Pancreas (tissue), 10 donors: ENCODE data around the gene SIK2. TPM values are rescaled to one million over a fixed set of nuclear protein-coding genes. Genes with fewer than 3 reads are reported as not detected.

ENCODE experiments used
- ATAC-seq, 4 donors: fragments of 200-7000 bp; cut with Tn5 transposase; one replicate each; pipeline versions ENCODE4 v1.8.0 to v1.9.1; 2020; ENCODE audit warnings: mild to moderate bottlenecking in 4 of 4, moderate library complexity in 4 of 4
- DNase-seq, 6 donors: peaks; one replicate each; pipeline ENCODE4 v3.0.0-alpha.2; 2020
- FAIRE-seq: peaks from 2 replicates; lab custom pipeline; 2012; peaks lifted over from hg19 to GRCh38; lab: Jason Lieb, UNC
- H3K27ac ChIP-seq, 4 donors: fragments of 200-600 bp; sonication (generic); 1 replicate in 3 of 4; 2 replicates in 1 of 4; pipeline versions ENCODE4 v1.5.0 to v1.8.0; 2020
- H3K27me3 ChIP-seq, 4 donors: fragments of 200-600 bp; one replicate each; pipeline ENCODE4 v1.8.0; 2021
- H3K36me3 ChIP-seq, 3 donors: fragments of 200-600 bp; sonication (generic) in 1 of 3; one replicate each; pipeline versions ENCODE4 v1.5.0 to v1.8.0; 2020 to 2021
- H3K4me1 ChIP-seq, 3 donors: fragments of 200-600 bp; one replicate each; pipeline ENCODE4 v1.8.0; 2021
- H3K4me3 ChIP-seq, 4 donors: fragments of 200-600 bp; sonication (generic) in 2 of 4; one replicate each; pipeline versions ENCODE4 v1.5.0 to v1.8.0; 2020 to 2021
- H3K9me3 ChIP-seq, 4 donors: fragments of 200-600 bp; one replicate each; pipeline ENCODE4 v1.8.0; 2021
- CTCF ChIP-seq, 4 donors: fragments of 200-600 bp; sonication (generic) in 3 of 4; IDR thresholded peaks; one replicate each; pipeline versions ENCODE4 v1.5.0 to v1.8.0; 2021; ENCODE audit warnings: antibody characterized with exemption in 4 of 4
- WGBS, 2 donors: extraction: QIAGEN DNeasy Blood & Tissue Kit; methylation state at CpG; one replicate each; pipeline ENCODE4 v1.1.7; 2013; 5-methylcytosine and 5-hydroxymethylcytosine counted together
- intact Hi-C, 3 donors: fragments of 100-400 bp; cut with DNase I; formaldehyde crosslinking; loops; one replicate each; pipeline versions ENCODE4 v1.11.1 to v1.14.2; 2022
- polyA plus RNA-seq, 2 donors: library from polyadenylated mRNA; stranded (reverse); fragments of 200-250 nt; gene quantifications; one replicate each; pipeline ENCODE4 v1.2.3, GENCODE V29; 2013
- total RNA-seq, 6 donors: library from RNA; stranded (reverse); fragmentation: NEBNext Ultra II Directional in 4 of 6; extraction: Animal tissue kit (Norgen Biotek cat#: 25700) in 4 of 6; gene quantifications; one replicate each; pipeline versions ENCODE4 v1.2.1 to v1.2.4, GENCODE V29; 2021 to 2023
- donor health status: healthy with polysubstance abuse.
- donor health status: DM: no; HTN: no; CAD: no; lungs with moderate emphysema.
- donor health status: DM: no; HTN: no; CAD: no.
- donor health status: control.
- donor health status: control.
- donor health status: Bipolar disorder and iron deficiency.
- donor health status: DM: yes; HTN: yes; CAD: no.
- donor health status: DM: no; HTN: no; CAD: no.
- donor health status: DM: no; HTN: no; CAD: no.
- donor health status: DM: yes; HTN: yes; CAD: no.

Gene SIK2
- total and polyA plus RNA-seq, 8 donors: 4.7 to 24.7 (median 17.5) TPM

- FAIRE-seq (no peak), DNase-seq (no peak), ATAC-seq (peak; percentile 54 to 78 (median 68))
- intact Hi-C loops: no loop called here
- Histone ChIP-seq H3K27ac (no peak overlapping the region), H3K4me3 (peak overlapping the region in 1 of 4 donors; percentile 13), H3K4me1 (peaks cover 0 to 4% (median 0%) of the 10 kb centered on the region in 3 donors), H3K36me3 (no peaks in the 10 kb centered on the region), H3K9me3 (no peaks in the 10 kb centered on the region), H3K27me3 (no peaks in the 10 kb centered on the region)
- 22 to 34% methylated on average over 7 of the region's 7 CpGs for WGBS, 2 donors
- TF ChIP-seq CTCF (IDR thresholded peaks at IDR 0.05): no peak
Observed at GRCh38 chr11:111574373-111575225, 27.6 kb upstream of the SIK2 start.

- FAIRE-seq: no peak
- DNase-seq: no peak
- no peak overlapping the region for H3K4me3 ChIP-seq
- 86 to 90% methylated on average over 6 of the region's 6 CpGs for WGBS, 2 donors
- TF ChIP-seq CTCF (IDR thresholded peaks at IDR 0.05): no peak
- no peak for ATAC-seq
- no peak overlapping the region for H3K27ac ChIP-seq
- no peaks in the 10 kb centered on the region for H3K27me3 ChIP-seq
- no peaks in the 10 kb centered on the region for H3K36me3 ChIP-seq
- peaks cover 0 to 4% (median 0%) of the 10 kb centered on the region in 3 donors for H3K4me1 ChIP-seq
- H3K9me3 ChIP-seq: no peaks in the 10 kb centered on the region
- intact Hi-C loops: no loop called here
Observed at GRCh38 chr11:111575740-111576139, 26.5 kb upstream of the SIK2 start.

GRCh38 chr11:111577821-111578220, 24.4 kb upstream of the SIK2 start:
- no peak overlapping the region for H3K27ac ChIP-seq
- H3K27me3 ChIP-seq: no peaks in the 10 kb centered on the region
- H3K36me3 ChIP-seq: no peaks in the 10 kb centered on the region
- WGBS, 2 donors: 84 to 87% methylated on average over 4 of the region's 4 CpGs
- intact Hi-C loops: no loop called here
- no peak for TF ChIP-seq CTCF (IDR thresholded peaks at IDR 0.05)
- DNase-seq: no peak
- H3K9me3 ChIP-seq: no peaks in the 10 kb centered on the region
- H3K4me1 ChIP-seq: peaks cover 0 to 4% (median 0%) of the 10 kb centered on the region in 3 donors
- no peak for ATAC-seq
- H3K4me3 ChIP-seq: no peak overlapping the region
- no peak for FAIRE-seq

GRCh38 chr11:111581341-111581740, 20.9 kb upstream of the SIK2 start:
- Histone ChIP-seq H3K27me3 (no peaks in the 10 kb centered on the region), H3K4me1 (no peaks in the 10 kb centered on the region), H3K36me3 (no peaks in the 10 kb centered on the region), H3K9me3 (no peaks in the 10 kb centered on the region), H3K4me3 (no peak overlapping the region), H3K27ac (no peak overlapping the region)
- FAIRE-seq: no peak
- no peak for DNase-seq
- intact Hi-C loops: no loop called here
- no peak for TF ChIP-seq CTCF (IDR thresholded peaks at IDR 0.05)
- 100% methylated on average over 1 of the region's 1 CpG for WGBS, 2 donors
- ATAC-seq: no peak

- DNase-seq: no peak
- intact Hi-C loops: no loop called here
- Histone ChIP-seq H3K27me3 (no peaks in the 10 kb centered on the region), H3K36me3 (no peaks in the 10 kb centered on the region), H3K4me1 (no peaks in the 10 kb centered on the region), H3K27ac (no peak overlapping the region), H3K9me3 (no peaks in the 10 kb centered on the region), H3K4me3 (no peak overlapping the region)
- no peak for FAIRE-seq
- ATAC-seq: no peak
- no peak for TF ChIP-seq CTCF (IDR thresholded peaks at IDR 0.05)
Observed at GRCh38 chr11:111582163-111582562, 20.1 kb upstream of the SIK2 start.
